Muscle of arm (tissue), 12 donors: ENCODE results near the gene GSG1L. TPM values are rescaled to one million over a fixed set of nuclear protein-coding genes. Genes with fewer than 3 reads are reported as not detected.
"Not testable (repeated sequence)": the region's sequence is repeated elsewhere in the genome, so short reads cannot be mapped to it uniquely, and the experiment has no call there.

ENCODE experiments used
- DNase-seq: peaks from one replicate; pipeline ENCODE4 v3.0.0-alpha.2; 2013
- polyA plus RNA-seq, 12 donors: library from polyadenylated mRNA; unstranded; fragments of 120-200 nt; gene quantifications; one replicate each; pipeline ENCODE4 v1.2.1, GENCODE V29; 2013; ENCODE audit not compliant: insufficient read length in 12 of 12

The GSG1L gene
- polyA plus RNA-seq, 12 donors: 1.6 to 2.9 (median 2.0) TPM; not detected in 2

- DNase-seq: no peak
Observed at GRCh38 chr16:27982184-27982583, 81.3 kb downstream of the GSG1L start.

GRCh38 chr16:27980919-27981700 lies 82.4 kb downstream of the GSG1L start:
- no peak for DNase-seq

GRCh38 chr16:27980076-27980775 lies 83.3 kb downstream of the GSG1L start:
- no peak for DNase-seq

- DNase-seq: not testable (repeated sequence)
Observed at GRCh38 chr16:27979668-27980067, 83.8 kb downstream of the GSG1L start.

DNA sequence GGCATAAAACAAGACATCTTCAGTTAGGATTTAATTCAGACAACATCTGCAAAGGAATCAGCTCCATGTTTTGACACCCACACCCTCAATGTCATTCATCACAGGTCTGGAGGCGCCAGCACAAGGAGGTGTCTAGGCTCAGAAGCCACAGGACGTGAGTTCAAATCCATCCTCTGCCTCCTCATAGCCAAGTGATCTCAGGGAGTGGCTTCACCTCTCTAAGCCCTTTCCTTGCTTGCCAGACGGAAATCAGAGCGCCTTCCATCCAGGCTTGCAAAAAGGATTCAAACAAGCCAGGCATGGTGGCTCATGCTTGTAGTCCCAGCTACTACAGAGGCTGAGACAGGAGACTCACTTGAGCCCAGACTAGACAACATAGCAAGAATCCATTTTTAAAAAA lies 84.6 kb downstream of the GSG1L start:
- no peak for DNase-seq

GRCh38 chr16:27977966-27978365 lies 85.5 kb downstream of the GSG1L start:
- peak; percentile 35 for DNase-seq

DNA sequence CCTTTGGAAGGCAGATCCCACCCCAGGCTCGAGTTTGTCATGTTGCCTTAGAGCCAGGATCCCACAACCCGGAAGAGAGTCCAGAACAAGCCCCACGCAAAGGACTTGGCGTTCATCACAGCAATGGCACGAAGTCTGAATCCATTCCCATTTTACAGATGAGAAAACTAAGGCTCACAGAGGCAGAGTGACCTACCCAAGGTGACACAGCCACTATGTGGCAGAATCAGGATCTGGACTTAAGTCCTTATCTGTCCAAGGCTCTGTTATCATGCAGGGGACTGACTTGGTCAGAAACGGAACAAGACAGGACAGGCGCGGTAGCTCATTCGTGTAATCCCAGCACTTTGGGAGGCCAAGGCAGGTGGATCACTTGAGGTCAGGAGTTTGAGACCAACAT lies 86.5 kb downstream of the GSG1L start:
- DNase-seq: no peak

- no peak for DNase-seq
Observed at GRCh38 chr16:27974896-27975540, 88.5 kb downstream of the GSG1L start.

GRCh38 chr16:27973678-27974077 lies 89.8 kb downstream of the GSG1L start:
- DNase-seq: no peak

GRCh38 chr16:27972500-27972899 lies 91.0 kb downstream of the GSG1L start:
- peak; percentile 7 for DNase-seq

GRCh38 chr16:27969574-27969973 lies 93.9 kb downstream of the GSG1L start:
- no peak for DNase-seq

GRCh38 chr16:27967169-27967568 lies 96.3 kb downstream of the GSG1L start:
- no peak for DNase-seq

DNA sequence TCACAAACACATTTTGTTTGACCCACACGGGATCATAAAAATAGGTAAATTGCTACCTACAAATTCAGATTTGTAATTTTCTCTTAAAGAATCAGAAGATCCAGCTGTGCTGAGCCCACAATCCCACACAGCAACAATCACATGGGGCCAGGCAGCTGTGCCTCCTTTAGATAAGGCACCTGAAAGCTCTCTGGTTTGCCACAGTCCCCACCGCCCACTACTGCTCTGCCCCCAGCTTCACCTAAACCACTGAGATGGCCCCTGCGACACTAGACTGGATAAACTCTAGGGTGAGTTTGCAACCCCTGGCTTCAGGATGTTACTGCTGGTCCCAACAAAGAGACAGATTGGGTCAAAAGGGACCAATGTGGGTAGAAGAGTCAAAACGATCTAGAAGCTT lies 96.8 kb downstream of the GSG1L start:
- DNase-seq: no peak

DNA sequence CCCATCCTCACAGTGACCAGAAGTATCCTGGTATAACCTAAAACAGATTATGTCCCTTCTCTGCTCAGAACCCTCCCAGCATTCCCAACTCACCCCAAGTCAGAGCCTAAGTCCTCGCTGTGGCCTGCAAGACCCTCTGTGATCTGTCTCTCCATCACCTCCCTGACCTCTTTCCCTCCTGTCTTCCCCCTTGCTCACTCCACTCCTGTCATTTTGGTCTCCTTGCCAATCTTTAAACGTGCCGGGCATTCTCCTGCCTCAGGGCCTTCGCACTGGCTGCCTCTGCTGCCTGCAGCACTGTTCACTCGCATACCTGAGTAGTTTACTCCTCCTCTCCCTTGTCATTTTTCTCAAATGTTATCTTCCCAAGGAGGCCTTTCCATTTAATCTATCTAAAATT lies 97.7 kb downstream of the GSG1L start:
- no peak for DNase-seq

- no peak for DNase-seq
Observed at GRCh38 chr16:27963471-27963965, 100.0 kb downstream of the GSG1L start.

- DNase-seq: no peak
Observed at GRCh38 chr16:27962197-27962596, 101.3 kb downstream of the GSG1L start.

DNA sequence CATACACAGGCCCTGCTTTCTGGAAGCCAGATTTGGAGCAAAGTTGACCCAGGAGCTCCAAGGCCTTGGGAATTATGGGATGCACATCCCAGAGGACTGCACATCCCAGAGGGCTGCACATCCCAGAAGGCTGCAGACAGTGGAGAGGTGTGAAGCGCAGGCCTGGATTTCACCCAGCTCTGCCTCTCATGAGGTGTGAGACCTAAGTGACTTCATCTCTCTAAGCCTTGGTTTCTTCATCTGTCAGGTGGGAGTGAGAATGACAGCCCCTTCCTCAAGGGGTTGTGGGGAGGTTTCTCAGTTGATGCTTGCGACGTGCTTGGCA lies 102.3 kb downstream of the GSG1L start:
- no peak for DNase-seq

GRCh38 chr16:27960619-27961295 lies 102.8 kb downstream of the GSG1L start:
- no peak for DNase-seq

GRCh38 chr16:27959914-27960313 lies 103.6 kb downstream of the GSG1L start:
- DNase-seq: no peak

- DNase-seq: no peak
Observed at GRCh38 chr16:27954191-27954590, 109.3 kb downstream of the GSG1L start.

- no peak for DNase-seq
Observed at GRCh38 chr16:27952811-27953210, 110.7 kb downstream of the GSG1L start.

DNA sequence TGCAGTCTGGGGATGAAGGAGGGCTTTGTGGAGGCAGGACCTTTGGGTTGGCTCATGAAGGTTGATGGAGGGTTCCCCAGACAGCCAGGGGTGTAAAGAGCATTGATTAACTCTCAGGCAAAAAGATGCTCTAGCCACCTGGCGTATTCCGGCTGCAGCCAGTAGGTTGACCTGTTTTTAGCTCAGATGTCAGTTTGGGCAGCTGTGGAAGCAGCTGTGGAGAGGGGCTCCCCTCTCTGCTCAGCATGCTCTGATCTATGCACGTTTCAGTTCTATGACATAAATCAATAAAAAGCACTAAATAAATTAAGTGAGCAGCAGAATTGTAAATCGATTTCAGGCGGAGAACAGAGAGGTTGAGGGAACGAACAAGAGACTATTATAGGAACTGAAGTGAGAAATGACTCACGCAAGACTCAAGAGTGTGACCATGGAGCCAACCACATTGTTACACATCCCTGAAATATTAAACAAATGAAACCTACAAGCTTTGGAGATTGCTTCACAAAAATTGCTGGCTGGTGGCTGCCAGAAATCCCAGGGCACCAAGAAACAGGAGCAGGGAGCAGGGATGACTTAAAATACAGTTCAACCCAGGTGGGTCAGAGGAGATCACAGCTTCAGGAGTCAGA lies 111.9 kb downstream of the GSG1L start:
- DNase-seq: no peak
